H1 (cell line): ENCODE measurements around the gene CAMTA2. TPM values are rescaled to one million over a fixed set of nuclear protein-coding genes. Genes with fewer than 3 reads are reported as not detected.

ENCODE experiments used
- CHD7 ChIP-seq: fragments of 300-600 bp; sonication (generic); IDR thresholded peaks from 2 replicates; pipeline ENCODE4 v1.7.1; 2012; ENCODE audit warnings: low read length, moderate library complexity, mild to moderate bottlenecking, inconsistent platforms; ENCODE audit not compliant: insufficient replicate concordance
- EP300 ChIP-seq, 2 experiments: IDR thresholded peaks; 1 replicate in 1 of 2; 2 replicates in 1 of 2; pipeline ENCODE4 v1.6.1; 2011 to 2012; ENCODE audit warnings: low read depth in 2 of 2, low read length in 2 of 2, mild to moderate bottlenecking in 2 of 2, borderline replicate concordance in 1 of 2, inconsistent platforms in 1 of 2, moderate library complexity in 1 of 2
- RNF2 ChIP-seq: fragments of 200-900, 300-1000 bp; sonication (generic); IDR thresholded peaks from 2 replicates; pipeline ENCODE4 v1.7.1; 2016; ENCODE audit warnings: borderline replicate concordance, low read depth, mild to moderate bottlenecking, antibody characterized with exemption, low read length; ENCODE audit not compliant: poor library complexity, severe bottlenecking; ENCODE audit errors: missing control alignments
- SIRT6 ChIP-seq: IDR thresholded peaks from one replicate; pipeline ENCODE4 v1.7.1; 2012; ENCODE audit warnings: low read length, inconsistent platforms
- TCF12 ChIP-seq: IDR thresholded peaks from 2 replicates; pipeline ENCODE4 v1.6.1; 2011; ENCODE audit warnings: low read depth, mild to moderate bottlenecking, low read length
- polyA plus RNA-seq, 7 experiments: library from polyadenylated mRNA; depleted of rRNA in 3 of 7; stranded (reverse) in 5 of 7; unstranded in 2 of 7; fragments of >200 nt in 5 of 7; fragments of 200-250 nt in 2 of 7; gene quantifications; 1 replicate in 5 of 7; 2 replicates in 1 of 7; 4 replicates in 1 of 7; pipeline versions ENCODE4 v1.2.1 to v1.2.3, GENCODE V29; 2011 to 2013; ENCODE audit warnings: missing spikeins in 2 of 7, mixed read lengths in 2 of 7
- total RNA-seq: library from RNA; stranded (reverse); fragmentation: NEBNext Ultra II Directional; extraction: Animal tissue kit (Norgen Biotek cat#: 25700); gene quantifications from 2 replicates; pipeline ENCODE4 v1.2.1, GENCODE V29; 2021

CAMTA2 gene
- total and polyA plus RNA-seq, 2 of the 8 experiments (the other 6 are each of a cell fraction or from before 2014, with no cell fraction given), result 5.5 to 12.0 TPM

DNA sequence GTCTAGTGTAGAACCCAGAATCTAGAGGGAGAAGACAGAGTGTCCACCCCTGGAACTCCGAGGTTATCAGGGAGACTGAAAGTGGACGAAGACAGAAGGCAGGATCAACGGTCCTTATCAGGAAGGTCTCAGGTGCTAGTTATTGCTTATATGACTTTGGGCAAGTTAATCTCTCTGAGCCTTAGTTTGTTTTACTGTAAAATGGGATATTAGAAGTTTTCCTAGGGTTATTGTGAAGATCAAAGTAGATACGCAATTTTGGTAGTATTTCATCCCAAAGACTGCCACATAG, 46.2 kb downstream of the CAMTA2 start (continued):
- no peak for TF ChIP-seq CHD7
- TF ChIP-seq TCF12, result no peak
- TF ChIP-seq SIRT6, result no peak
- TF ChIP-seq RNF2, result no peak
- no peak for TF ChIP-seq EP300 (IDR thresholded peaks at IDR 0.05; ENCODE audit: borderline replicate concordance in 1 of 2, low read depth in 2 of 2, low read length in 2 of 2)
